NT2/D1 (cell line): ENCODE measurements around the gene DAW1.

ENCODE experiments used
- YY1 ChIP-seq: IDR thresholded peaks from 2 replicates; pipeline ENCODE4 v1.6.1; 2011; ENCODE audit not compliant: insufficient read length, insufficient read depth
- ZNF274 ChIP-seq: IDR thresholded peaks from 2 replicates; pipeline ENCODE4 v1.6.1; 2011; ENCODE audit warnings: mild to moderate bottlenecking, low read depth, low read length

GRCh38 chr2:227849906-227850305 is 21.5 kb upstream of the DAW1 start:
- no peak for TF ChIP-seq YY1
- TF ChIP-seq ZNF274 = no peak
